Prostate gland (tissue), 2 donors: ENCODE results near the gene FHIT.

Source experiments
- POLR2AphosphoS5 ChIP-seq: sonication (generic); formaldehyde crosslinking; IDR thresholded peaks from one replicate; pipeline ENCODE4 v1.6.1; 2017; ENCODE audit warnings: antibody characterized with exemption
- TF ChIP-seq, protein P1 (sequence below), 4 experiments: fragments of 200-600 bp in 2 of 4; fragments of 450-650 bp in 2 of 4; sonication (generic) in 2 of 4; IDR thresholded peaks; 1 replicate in 3 of 4; 2 replicates in 1 of 4; pipeline ENCODE4 v1.5.1; 2016 to 2019; ENCODE audit warnings: antibody characterized with exemption in 4 of 4, mild to moderate bottlenecking in 2 of 4, moderate library complexity in 2 of 4

DNA sequence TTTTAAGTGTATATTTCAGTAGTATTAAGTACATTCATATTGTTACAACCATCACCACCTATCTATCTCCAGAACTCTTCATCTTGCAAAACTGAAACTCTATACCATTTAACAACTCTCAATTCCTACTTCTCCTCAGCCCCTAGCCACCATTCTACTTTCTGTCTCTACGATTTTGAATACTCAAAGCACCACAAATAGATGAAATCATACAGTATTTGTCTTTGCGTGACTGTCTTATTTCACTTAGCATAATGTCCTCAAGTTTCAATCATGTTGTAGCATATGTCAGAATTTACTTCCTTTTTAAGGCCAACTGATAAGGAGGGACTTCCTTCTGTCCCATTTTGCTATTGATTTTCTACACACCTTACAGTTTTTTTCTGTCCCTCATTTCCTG lies 593.3 kb downstream of the FHIT start:
- TF ChIP-seq, protein P1, sequence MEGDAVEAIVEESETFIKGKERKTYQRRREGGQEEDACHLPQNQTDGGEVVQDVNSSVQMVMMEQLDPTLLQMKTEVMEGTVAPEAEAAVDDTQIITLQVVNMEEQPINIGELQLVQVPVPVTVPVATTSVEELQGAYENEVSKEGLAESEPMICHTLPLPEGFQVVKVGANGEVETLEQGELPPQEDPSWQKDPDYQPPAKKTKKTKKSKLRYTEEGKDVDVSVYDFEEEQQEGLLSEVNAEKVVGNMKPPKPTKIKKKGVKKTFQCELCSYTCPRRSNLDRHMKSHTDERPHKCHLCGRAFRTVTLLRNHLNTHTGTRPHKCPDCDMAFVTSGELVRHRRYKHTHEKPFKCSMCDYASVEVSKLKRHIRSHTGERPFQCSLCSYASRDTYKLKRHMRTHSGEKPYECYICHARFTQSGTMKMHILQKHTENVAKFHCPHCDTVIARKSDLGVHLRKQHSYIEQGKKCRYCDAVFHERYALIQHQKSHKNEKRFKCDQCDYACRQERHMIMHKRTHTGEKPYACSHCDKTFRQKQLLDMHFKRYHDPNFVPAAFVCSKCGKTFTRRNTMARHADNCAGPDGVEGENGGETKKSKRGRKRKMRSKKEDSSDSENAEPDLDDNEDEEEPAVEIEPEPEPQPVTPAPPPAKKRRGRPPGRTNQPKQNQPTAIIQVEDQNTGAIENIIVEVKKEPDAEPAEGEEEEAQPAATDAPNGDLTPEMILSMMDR (IDR thresholded peaks at IDR 0.05), result no peak
- no peak for TF ChIP-seq POLR2AphosphoS5
